ENCODE results near the gene ADGRA3. TPM values are rescaled to one million over a fixed set of nuclear protein-coding genes. Genes with fewer than 3 reads are reported as not detected.

ADGRA3 gene
- total and polyA plus RNA-seq, 7 experiments from 2014 or later = 0.60 to 5.2 (median 4.3) TPM

- Mint-ChIP-seq H3K4me1 (peaks cover 0 to 12% (median 8%) of the 10 kb centered on the region in 7 donors), H3K36me3 (peaks cover 0 to 39% (median 5%) of the 10 kb centered on the region in 5 donors), H3K27ac (peak overlapping the region in 1 of 9 donors; percentile 29), H3K4me3 (no peak overlapping the region), H3K27me3 (no peaks in the 10 kb centered on the region), H3K9me3 (peaks cover 0 to 4% (median 0%) of the 10 kb centered on the region in 11 donors)
- Histone ChIP-seq H3K27me3 (ENCODE audit: control insufficient read depth in 2 of 2, insufficient read depth in 2 of 2, low read length in 2 of 2) (no peaks in the 10 kb centered on the region), H3K4me1 (ENCODE audit: control insufficient read depth in 2 of 2, insufficient read depth in 2 of 2, low read length in 2 of 2) (no peaks in the 10 kb centered on the region), H3K4me3 (ENCODE audit: low read length) (no peak overlapping the region), H3K36me3 (ENCODE audit: control insufficient read depth in 2 of 3, insufficient read depth in 3 of 3, low read length in 3 of 3) (no peaks in the 10 kb centered on the region), H3K27ac (ENCODE audit: low read depth, low read length) (no peak overlapping the region), H3K9me3 (ENCODE audit: control insufficient read depth in 2 of 3, low read length in 3 of 3) (peaks cover 0 to 5% (median 0%) of the 10 kb centered on the region in 3 experiments)
- ATAC-seq (no peak), DNase-seq (no peak)
- intact Hi-C loops (cut with micrococcal nuclease) = loop anchor here in 1 of 2 donors (10.0 kb wide), 1 partner anchor 51 kb away; no protein-coding TSS in a partner anchor
- CTCF ChIA-PET = no interaction called here
- POLR2A ChIA-PET = no interaction called here
These were observed 49.9 kb downstream of the ADGRA3 start for GRCh38 chr4:22465996-22466395.

- Mint-ChIP-seq H3K27ac (no peak overlapping the region), H3K4me3 (no peak overlapping the region), H3K9me3 (peaks cover 0 to 4% (median 0%) of the 10 kb centered on the region in 11 donors), H3K4me1 (peaks cover 0 to 12% (median 8%) of the 10 kb centered on the region in 7 donors), H3K27me3 (no peaks in the 10 kb centered on the region), H3K36me3 (peaks cover 0 to 33% (median 5%) of the 10 kb centered on the region in 5 donors)
- no peaks in the 10 kb centered on the region for H3K4me1 ChIP-seq (ENCODE audit: control insufficient read depth in 2 of 2, insufficient read depth in 2 of 2, low read length in 2 of 2)
- H3K9me3 ChIP-seq (ENCODE audit: control insufficient read depth in 2 of 3, low read length in 3 of 3) = peaks cover 0 to 5% (median 0%) of the 10 kb centered on the region in 3 experiments
- intact Hi-C loops (cut with micrococcal nuclease) = loop anchor here in 1 of 2 donors (10.0 kb wide), 1 partner anchor 51 kb away; no protein-coding TSS in a partner anchor
- POLR2A ChIA-PET = no interaction called here
- H3K4me3 ChIP-seq (ENCODE audit: low read length) = no peak overlapping the region
- DNase-seq = no peak
- no peak for ATAC-seq
- no peaks in the 10 kb centered on the region for H3K36me3 ChIP-seq (ENCODE audit: control insufficient read depth in 2 of 3, insufficient read depth in 3 of 3, low read length in 3 of 3)
- no peaks in the 10 kb centered on the region for H3K27me3 ChIP-seq (ENCODE audit: control insufficient read depth in 2 of 2, insufficient read depth in 2 of 2, low read length in 2 of 2)
- CTCF ChIA-PET = no interaction called here
- no peak overlapping the region for H3K27ac ChIP-seq (ENCODE audit: low read depth, low read length)
These were observed 50.5 kb downstream of the ADGRA3 start for GRCh38 chr4:22465349-22465748.

GRCh38 chr4:22463179-22463578, 52.7 kb downstream of the ADGRA3 start:
- Histone ChIP-seq H3K27ac (ENCODE audit: low read depth, low read length) (no peak overlapping the region), H3K9me3 (ENCODE audit: control insufficient read depth in 2 of 3, low read length in 3 of 3) (no peaks in the 10 kb centered on the region), H3K27me3 (ENCODE audit: control insufficient read depth in 2 of 2, insufficient read depth in 2 of 2, low read length in 2 of 2) (no peaks in the 10 kb centered on the region), H3K36me3 (ENCODE audit: control insufficient read depth in 2 of 3, insufficient read depth in 3 of 3, low read length in 3 of 3) (no peaks in the 10 kb centered on the region), H3K4me3 (ENCODE audit: low read length) (no peak overlapping the region), H3K4me1 (ENCODE audit: control insufficient read depth in 2 of 2, insufficient read depth in 2 of 2, low read length in 2 of 2) (no peaks in the 10 kb centered on the region)
- H3K4me3 Mint-ChIP-seq = no peak overlapping the region
- peaks cover 0 to 12% (median 6%) of the 10 kb centered on the region in 7 donors for H3K4me1 Mint-ChIP-seq
- no peak for ATAC-seq
- ChIA-PET POLR2A (no interaction called here), CTCF (no interaction called here)
- DNase-seq = no peak
- H3K9me3 Mint-ChIP-seq = peaks cover 0 to 4% (median 0%) of the 10 kb centered on the region in 11 donors
- intact Hi-C loops (cut with micrococcal nuclease) = loop anchor here (1.0 to 10.0 kb wide), 2 partner anchors 48 to 53 kb away; no protein-coding TSS in a partner anchor
- H3K36me3 Mint-ChIP-seq = peaks cover 0 to 18% (median 5%) of the 10 kb centered on the region in 5 donors
- H3K27ac Mint-ChIP-seq = peak overlapping the region in 1 of 9 donors; percentile 6
- no peaks in the 10 kb centered on the region for H3K27me3 Mint-ChIP-seq

GRCh38 chr4:22462688-22463087, 53.2 kb downstream of the ADGRA3 start:
- no peak overlapping the region for H3K27ac ChIP-seq (ENCODE audit: low read depth, low read length)
- no peaks in the 10 kb centered on the region for H3K27me3 ChIP-seq (ENCODE audit: control insufficient read depth in 2 of 2, insufficient read depth in 2 of 2, low read length in 2 of 2)
- H3K9me3 ChIP-seq (ENCODE audit: control insufficient read depth in 2 of 3, low read length in 3 of 3) = no peaks in the 10 kb centered on the region
- H3K4me1 Mint-ChIP-seq = peaks cover 0 to 12% (median 5%) of the 10 kb centered on the region in 7 donors
- no peaks in the 10 kb centered on the region for H3K4me1 ChIP-seq (ENCODE audit: control insufficient read depth in 2 of 2, insufficient read depth in 2 of 2, low read length in 2 of 2)
- peaks cover 0 to 4% (median 0%) of the 10 kb centered on the region in 11 donors for H3K9me3 Mint-ChIP-seq
- no peak overlapping the region for H3K4me3 ChIP-seq (ENCODE audit: low read length)
- H3K27ac Mint-ChIP-seq = peak overlapping the region in 1 of 9 donors; percentile 6
- H3K27me3 Mint-ChIP-seq = no peaks in the 10 kb centered on the region
- no peak overlapping the region for H3K4me3 Mint-ChIP-seq
- intact Hi-C loops (cut with micrococcal nuclease) = loop anchor here (1.0 to 10.0 kb wide), 2 partner anchors 48 to 52 kb away; no protein-coding TSS in a partner anchor
- CTCF ChIA-PET = no interaction called here
- no peak for DNase-seq
- POLR2A ChIA-PET = no interaction called here
- peaks cover 0 to 17% (median 5%) of the 10 kb centered on the region in 5 donors for H3K36me3 Mint-ChIP-seq
- H3K36me3 ChIP-seq (ENCODE audit: control insufficient read depth in 2 of 3, insufficient read depth in 3 of 3, low read length in 3 of 3) = no peaks in the 10 kb centered on the region
- ATAC-seq = no peak

- H3K4me3 Mint-ChIP-seq = no peak overlapping the region
- CTCF ChIA-PET = no interaction called here
- H3K36me3 Mint-ChIP-seq = peaks cover 0 to 7% (median 0%) of the 10 kb centered on the region in 5 donors
- no peaks in the 10 kb centered on the region for H3K9me3 ChIP-seq (ENCODE audit: control insufficient read depth in 2 of 3, low read length in 3 of 3)
- H3K27ac Mint-ChIP-seq = no peak overlapping the region
- no peaks in the 10 kb centered on the region for H3K27me3 Mint-ChIP-seq
- intact Hi-C loops (cut with micrococcal nuclease) = loop anchor here in 1 of 2 donors (10.0 kb wide), 1 partner anchor 45 kb away; no protein-coding TSS in a partner anchor
- no peak overlapping the region for H3K4me3 ChIP-seq (ENCODE audit: low read length)
- no peaks in the 10 kb centered on the region for H3K36me3 ChIP-seq (ENCODE audit: control insufficient read depth in 2 of 3, insufficient read depth in 3 of 3, low read length in 3 of 3)
- H3K4me1 ChIP-seq (ENCODE audit: control insufficient read depth in 2 of 2, insufficient read depth in 2 of 2, low read length in 2 of 2) = no peaks in the 10 kb centered on the region
- no peaks in the 10 kb centered on the region for H3K9me3 Mint-ChIP-seq
- H3K27me3 ChIP-seq (ENCODE audit: control insufficient read depth in 2 of 2, insufficient read depth in 2 of 2, low read length in 2 of 2) = no peaks in the 10 kb centered on the region
- no peak for ATAC-seq
- DNase-seq = no peak
- no peak overlapping the region for H3K27ac ChIP-seq (ENCODE audit: low read depth, low read length)
- H3K4me1 Mint-ChIP-seq = peaks cover 0 to 8% (median 6%) of the 10 kb centered on the region in 7 donors
- POLR2A ChIA-PET = no interaction called here
These were observed 55.6 kb downstream of the ADGRA3 start for GRCh38 chr4:22460266-22460665.

- DNase-seq = no peak
- no peak overlapping the region for H3K4me3 ChIP-seq (ENCODE audit: low read length)
- H3K4me3 Mint-ChIP-seq = no peak overlapping the region
- no peak overlapping the region for H3K27ac Mint-ChIP-seq
- no peaks in the 10 kb centered on the region for H3K27me3 ChIP-seq (ENCODE audit: control insufficient read depth in 2 of 2, insufficient read depth in 2 of 2, low read length in 2 of 2)
- no peaks in the 10 kb centered on the region for H3K27me3 Mint-ChIP-seq
- H3K9me3 ChIP-seq (ENCODE audit: control insufficient read depth in 2 of 3, low read length in 3 of 3) = no peaks in the 10 kb centered on the region
- no peaks in the 10 kb centered on the region for H3K36me3 ChIP-seq (ENCODE audit: control insufficient read depth in 2 of 3, insufficient read depth in 3 of 3, low read length in 3 of 3)
- no peak overlapping the region for H3K27ac ChIP-seq (ENCODE audit: low read depth, low read length)
- peaks cover 0 to 6% (median 3%) of the 10 kb centered on the region in 7 donors for H3K4me1 Mint-ChIP-seq
- H3K9me3 Mint-ChIP-seq = no peaks in the 10 kb centered on the region
- POLR2A ChIA-PET = no interaction called here
- no peak for ATAC-seq
- intact Hi-C loops (cut with micrococcal nuclease) = no loop called here
- peaks cover 0 to 14% (median 0%) of the 10 kb centered on the region in 5 donors for H3K36me3 Mint-ChIP-seq
- CTCF ChIA-PET = no interaction called here
- no peaks in the 10 kb centered on the region for H3K4me1 ChIP-seq (ENCODE audit: control insufficient read depth in 2 of 2, insufficient read depth in 2 of 2, low read length in 2 of 2)
These were observed 57.8 kb downstream of the ADGRA3 start for GRCh38 chr4:22458098-22458497.

- H3K4me1 Mint-ChIP-seq = peaks cover 0 to 1% (median 0%) of the 10 kb centered on the region in 7 donors
- DNase-seq = no peak
- Histone ChIP-seq H3K36me3 (ENCODE audit: control insufficient read depth in 2 of 3, insufficient read depth in 3 of 3, low read length in 3 of 3) (no peaks in the 10 kb centered on the region), H3K4me3 (ENCODE audit: low read length) (no peak overlapping the region), H3K9me3 (ENCODE audit: control insufficient read depth in 2 of 3, low read length in 3 of 3) (no peaks in the 10 kb centered on the region), H3K27ac (ENCODE audit: low read depth, low read length) (no peak overlapping the region), H3K4me1 (ENCODE audit: control insufficient read depth in 2 of 2, insufficient read depth in 2 of 2, low read length in 2 of 2) (no peaks in the 10 kb centered on the region), H3K27me3 (ENCODE audit: control insufficient read depth in 2 of 2, insufficient read depth in 2 of 2, low read length in 2 of 2) (no peaks in the 10 kb centered on the region)
- intact Hi-C loops (cut with micrococcal nuclease) = no loop called here
- POLR2A ChIA-PET = no interaction called here
- H3K36me3 Mint-ChIP-seq = peaks cover 0 to 14% (median 0%) of the 10 kb centered on the region in 5 donors
- no peaks in the 10 kb centered on the region for H3K9me3 Mint-ChIP-seq
- CTCF ChIA-PET = interaction anchor here (0.6 kb wide), 1 partner anchor 240 kb away, joined by 4 read pairs; no protein-coding TSS in a partner anchor
- no peaks in the 10 kb centered on the region for H3K27me3 Mint-ChIP-seq
- no peak for ATAC-seq
- H3K4me3 Mint-ChIP-seq = no peak overlapping the region
- H3K27ac Mint-ChIP-seq = peak overlapping the region in 1 of 9 donors; percentile 28
These were observed 58.5 kb downstream of the ADGRA3 start for GRCh38 chr4:22457348-22457747.
